ENCODE results near the gene PER3. TPM values are rescaled to one million over a fixed set of nuclear protein-coding genes. Genes with fewer than 3 reads are reported as not detected.

Gene PER3
- total RNA-seq, 1 experiment from 2014 or later: 9.0 TPM

- no peak overlapping the region for H3K14ac ChIP-seq (ENCODE audit: insufficient read depth, low read length)
- no peak overlapping the region for H3T11ph ChIP-seq (ENCODE audit: low read length)
- H2BK5ac ChIP-seq (ENCODE audit: insufficient read length, low read length): no peak overlapping the region
- no peaks in the 10 kb centered on the region for H4K20me1 ChIP-seq (ENCODE audit: control insufficient read depth, insufficient read depth, insufficient read length)
- H2AK5ac ChIP-seq (ENCODE audit: insufficient read length, low read length): no peak overlapping the region
- no peaks in the 10 kb centered on the region for H3K79me2 ChIP-seq (ENCODE audit: insufficient read depth, low read length)
- no peak overlapping the region for H3K4me3 Mint-ChIP-seq
- H3K9me3 Mint-ChIP-seq: no peaks in the 10 kb centered on the region
- no peak overlapping the region for H3K23ac ChIP-seq (ENCODE audit: insufficient read length, low read depth, low read length)
- H4K8ac ChIP-seq (replicated peaks; ENCODE audit: insufficient read length, low read depth, low read length): no peak overlapping the region
- H3K23me2 ChIP-seq (ENCODE audit: insufficient read length, low read depth, low read length, poor library complexity, severe bottlenecking): no peaks in the 10 kb centered on the region
- H3K79me1 ChIP-seq (ENCODE audit: insufficient read depth, low read depth, low read length, poor library complexity, severe bottlenecking): no peaks in the 10 kb centered on the region
- no peaks in the 10 kb centered on the region for H3K27me3 ChIP-seq (ENCODE audit: insufficient read depth, low read length)
- WGBS (ENCODE audit: extremely low coverage, insufficient read length, low lambda C conversion rate): no CpG with 5 or more reads among the region's 16 CpGs
- H2BK12ac ChIP-seq (ENCODE audit: insufficient read length, low read depth, low read length): no peak overlapping the region
- no peak overlapping the region for H3K56ac ChIP-seq (ENCODE audit: insufficient read length, low read depth, low read length)
- no peak overlapping the region for H4K5ac ChIP-seq (ENCODE audit: insufficient read length, low read depth, low read length)
- no peak overlapping the region for H4K91ac ChIP-seq (ENCODE audit: insufficient read length, low read depth, low read length)
- H3K27ac ChIP-seq (ENCODE audit: insufficient read length, low read depth, low read length): no peak overlapping the region
- peaks cover 5% of the 10 kb centered on the region for H3K27me3 Mint-ChIP-seq (ENCODE audit: low read depth)
- no peak overlapping the region for H3K4ac ChIP-seq (ENCODE audit: low read depth, low read length)
- no peaks in the 10 kb centered on the region for H3K4me1 ChIP-seq (ENCODE audit: insufficient read depth, low read length)
- H3K4me1 Mint-ChIP-seq: no peaks in the 10 kb centered on the region; a peak in 1 of 4 replicates
- H3K27ac Mint-ChIP-seq: no peak overlapping the region
- no peak overlapping the region for H2AFZ ChIP-seq (ENCODE audit: low read length)
- H3K9ac ChIP-seq (ENCODE audit: extremely low read depth, insufficient read length, low read length): no peak overlapping the region
- H3K18ac ChIP-seq (ENCODE audit: insufficient read length, low read depth, low read length): no peak overlapping the region
- H3K9me3 ChIP-seq (ENCODE audit: control insufficient read depth, low read depth, low read length): no peaks in the 10 kb centered on the region
- no peaks in the 10 kb centered on the region; a peak in 1 of 7 replicates for H3K36me3 Mint-ChIP-seq (ENCODE audit: insufficient read depth in 1 of 3, low read depth in 3 of 3)
- no peak overlapping the region for H2BK15ac ChIP-seq (ENCODE audit: low read depth, low read length)
- TF ChIP-seq CTCF (conservative IDR thresholded peaks at IDR 0.05): no peak
- no peak overlapping the region for H2BK120ac ChIP-seq (ENCODE audit: low read depth, low read length, poor library complexity, severe bottlenecking)
- no peak overlapping the region for H3K4me2 ChIP-seq (ENCODE audit: insufficient read depth, insufficient read length, low read length)
- no peak overlapping the region for H2BK20ac ChIP-seq (ENCODE audit: low read depth, low read length, poor library complexity, severe bottlenecking)
- no peak for DNase-seq
Measured at GRCh38 chr1:7865978-7866377, 81.9 kb downstream of the PER3 start.

Data from H9 (cell line).